Activated T-helper 2 cell treated with anti-CD3 and anti-CD28 coated beads, Interferon-gamma antibody, Interleukin-2, Interleukin-4, amounts not matched to agents 10 μg/mL and 5 μg/mL and 100 μg/mL, durations not matched to agents 14 hours and 24 hours and 36 hours (primary cell): ENCODE measurements around the gene CRTC3. TPM values are rescaled to one million over a fixed set of nuclear protein-coding genes. Genes with fewer than 3 reads are reported as not detected.

Source experiments
- DNase-seq: peaks from one replicate; pipeline ENCODE4 v3.0.0; 2021; ENCODE audit warnings: low spot score
- H3K27ac Mint-ChIP-seq: one replicate; pipeline ENCODE4 v1.8.0; 2021; ENCODE audit warnings: mixed read lengths
- H3K27me3 Mint-ChIP-seq: one replicate; pipeline ENCODE4 v1.8.0; 2021; ENCODE audit warnings: low read depth, mixed read lengths
- H3K36me3 Mint-ChIP-seq: one replicate; pipeline ENCODE4 v1.8.0; 2021; ENCODE audit warnings: low read depth, mixed read lengths
- H3K4me1 Mint-ChIP-seq: one replicate; pipeline ENCODE4 v1.8.0; 2021; ENCODE audit warnings: low read depth, mixed read lengths
- H3K4me3 Mint-ChIP-seq: one replicate; pipeline ENCODE4 v1.8.0; 2021; ENCODE audit warnings: low read depth, mild to moderate bottlenecking, moderate library complexity, mixed read lengths
- H3K9me3 Mint-ChIP-seq: one replicate; pipeline ENCODE4 v1.8.0; 2021; ENCODE audit warnings: mixed read lengths
- intact Hi-C: fragments of 100-400 bp; cut with micrococcal nuclease; formaldehyde crosslinking; loops from one replicate; pipeline ENCODE4 v1.15.1; 2023
- total RNA-seq: library from RNA; stranded (reverse); gene quantifications from 2 replicates; pipeline ENCODE4 v1.2.3, GENCODE V29; 2022

Gene CRTC3
- total RNA-seq, 1 donor from 2014 or later: 61.8 TPM

DNA sequence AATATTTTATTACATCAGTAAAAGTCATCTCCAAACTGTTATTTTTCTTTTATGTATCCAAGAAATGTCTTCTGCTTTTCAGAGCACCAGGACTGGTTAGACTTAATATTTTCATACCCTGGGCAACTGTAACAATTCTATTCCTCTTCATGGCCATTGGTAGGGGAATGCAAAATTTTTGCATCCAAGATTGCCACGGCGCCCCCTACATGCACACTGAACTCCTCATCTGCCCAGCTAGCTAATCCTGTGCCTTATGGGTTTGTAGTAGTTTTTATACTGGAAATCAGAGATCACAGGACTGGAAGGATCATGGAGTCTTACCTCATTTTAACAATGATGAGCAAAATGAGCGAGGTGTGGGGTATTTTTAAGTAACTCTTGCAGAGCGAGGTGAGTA is 74.2 kb downstream of the CRTC3 start:
- peak overlapping the region; percentile 25 for H3K27ac Mint-ChIP-seq
- DNase-seq: peak; percentile 30
- intact Hi-C loops: no loop called here
- no peaks in the 10 kb centered on the region for H3K9me3 Mint-ChIP-seq
- peaks cover 74% of the 10 kb centered on the region for H3K36me3 Mint-ChIP-seq
- H3K4me1 Mint-ChIP-seq: peaks cover 46% of the 10 kb centered on the region
- no peaks in the 10 kb centered on the region for H3K27me3 Mint-ChIP-seq
- no peak overlapping the region for H3K4me3 Mint-ChIP-seq

DNA sequence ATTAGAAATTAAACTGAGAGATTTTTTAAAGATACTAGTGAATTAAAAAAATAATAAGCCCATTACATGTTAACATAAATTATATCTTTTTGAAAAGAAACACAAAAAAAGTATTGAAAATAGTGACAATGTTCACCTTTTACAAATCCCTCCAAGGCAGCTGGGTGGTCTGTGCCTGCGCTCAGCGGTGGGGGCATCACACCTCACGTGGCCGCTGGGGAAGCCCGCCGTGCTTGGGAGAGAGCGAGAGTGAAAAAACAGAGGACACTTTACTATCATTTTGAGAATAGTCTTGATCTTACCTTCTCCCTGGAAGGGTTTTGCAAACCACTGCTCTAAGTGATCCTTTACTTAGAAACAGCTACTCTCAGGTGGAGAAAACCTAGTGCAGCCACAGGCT is 76.9 kb downstream of the CRTC3 start:
- Mint-ChIP-seq H3K27me3 (no peaks in the 10 kb centered on the region), H3K9me3 (no peaks in the 10 kb centered on the region), H3K4me3 (no peak overlapping the region), H3K36me3 (peaks cover 80% of the 10 kb centered on the region), H3K27ac (no peak overlapping the region), H3K4me1 (peaks cover 27% of the 10 kb centered on the region)
- DNase-seq: no peak
- intact Hi-C loops: no loop called here

DNA sequence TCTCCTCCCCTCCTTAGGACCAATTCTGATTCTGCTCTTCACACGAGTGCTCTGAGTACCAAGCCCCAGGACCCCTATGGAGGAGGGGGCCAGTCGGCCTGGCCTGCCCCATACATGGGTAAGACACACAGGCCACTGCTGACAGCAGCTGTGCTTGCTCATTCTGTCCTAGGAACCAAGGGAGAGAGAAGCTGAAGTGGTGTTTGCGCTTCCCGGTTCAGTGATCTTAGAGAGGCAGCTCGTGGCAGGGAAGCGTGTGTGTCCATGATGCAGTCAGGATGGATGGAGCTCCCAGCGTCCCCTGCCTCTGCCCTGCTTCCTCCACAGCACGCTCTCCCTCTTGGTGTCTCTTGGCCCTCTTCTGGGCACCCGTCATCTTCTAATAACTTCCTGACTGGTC is 77.6 kb downstream of the CRTC3 start:
- H3K9me3 Mint-ChIP-seq: no peaks in the 10 kb centered on the region
- H3K36me3 Mint-ChIP-seq: peaks cover 80% of the 10 kb centered on the region
- no peak overlapping the region for H3K4me3 Mint-ChIP-seq
- DNase-seq: no peak
- no peaks in the 10 kb centered on the region for H3K27me3 Mint-ChIP-seq
- intact Hi-C loops: no loop called here
- H3K27ac Mint-ChIP-seq: peak overlapping the region; percentile 11
- peaks cover 25% of the 10 kb centered on the region for H3K4me1 Mint-ChIP-seq

DNA sequence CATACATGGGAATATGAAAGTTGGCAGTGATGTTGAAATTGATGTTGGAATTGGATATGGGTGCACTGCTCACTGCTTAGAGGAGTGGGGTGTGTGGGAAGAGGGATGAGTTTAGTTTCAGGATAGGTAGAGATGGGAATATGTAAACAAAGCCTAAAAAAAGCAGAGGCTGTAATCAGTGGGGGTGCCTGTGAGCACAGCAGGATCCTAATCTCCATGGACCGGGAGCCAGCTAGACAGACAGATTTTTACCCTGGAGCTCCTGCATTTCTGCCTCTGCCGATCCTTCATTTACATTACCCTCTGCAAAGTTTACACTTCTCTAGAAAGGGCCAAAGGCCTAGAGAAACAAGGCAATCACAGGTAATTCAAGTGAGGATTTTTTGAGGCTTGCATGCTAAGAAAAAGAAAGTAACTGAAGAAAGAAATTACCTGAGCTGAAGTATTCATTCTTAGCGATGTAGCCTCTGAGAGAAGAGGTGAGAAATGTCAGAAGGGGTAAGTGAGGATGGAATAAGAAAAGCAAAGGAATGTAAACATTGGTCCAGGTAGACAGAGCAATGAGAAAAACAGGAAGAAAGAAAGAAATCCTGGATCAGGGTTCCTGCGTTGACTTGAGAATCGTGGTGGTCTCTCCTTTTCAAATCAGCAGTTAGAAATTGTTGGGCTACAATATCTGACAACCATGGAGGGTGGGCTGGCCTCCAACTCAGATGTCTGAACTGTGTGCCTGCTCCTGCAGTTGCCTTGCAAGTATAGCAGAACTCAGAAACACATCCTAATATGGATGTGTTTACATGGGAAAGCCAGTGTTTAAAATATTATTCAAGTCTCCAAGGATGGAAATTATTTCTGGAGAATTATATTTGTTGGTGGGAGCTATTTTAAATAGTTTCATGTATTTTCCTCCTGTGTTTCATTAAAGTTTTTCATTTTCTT is 79.8 kb downstream of the CRTC3 start:
- H3K27ac Mint-ChIP-seq: no peak overlapping the region
- H3K4me1 Mint-ChIP-seq: peaks cover 24% of the 10 kb centered on the region

DNA sequence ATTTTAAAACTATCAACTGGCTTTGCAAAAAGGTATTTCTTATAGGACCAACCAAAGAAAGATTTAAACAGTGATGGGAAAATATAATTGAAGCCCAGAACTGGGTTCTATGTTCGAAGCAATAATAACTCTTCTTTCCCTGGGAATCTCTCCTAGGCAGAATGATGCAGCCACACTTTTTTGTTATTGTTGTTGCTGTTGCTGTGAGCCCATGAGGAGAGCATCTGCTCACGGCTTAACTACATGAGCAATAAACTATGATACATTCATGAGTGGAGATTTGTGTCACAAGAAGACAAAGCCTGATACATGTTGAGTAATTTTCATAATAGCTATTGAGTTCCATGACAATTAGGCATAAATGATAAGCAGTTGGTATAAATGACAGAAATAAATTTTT is 80.5 kb downstream of the CRTC3 start:
- Mint-ChIP-seq H3K4me3 (no peak overlapping the region), H3K27me3 (no peaks in the 10 kb centered on the region), H3K9me3 (no peaks in the 10 kb centered on the region), H3K36me3 (peaks cover 74% of the 10 kb centered on the region), H3K4me1 (peaks cover 24% of the 10 kb centered on the region), H3K27ac (no peak overlapping the region)
- intact Hi-C loops: no loop called here
- no peak for DNase-seq

More for the DNA sequence above, 79.8 kb downstream of the CRTC3 start:
- no peak for DNase-seq
- no peaks in the 10 kb centered on the region for H3K9me3 Mint-ChIP-seq
- intact Hi-C loops: no loop called here
- no peak overlapping the region for H3K4me3 Mint-ChIP-seq
- H3K27me3 Mint-ChIP-seq: no peaks in the 10 kb centered on the region
- peaks cover 77% of the 10 kb centered on the region for H3K36me3 Mint-ChIP-seq

GRCh38 chr15:90611157-90611556 is 81.4 kb downstream of the CRTC3 start:
- Mint-ChIP-seq H3K4me1 (peaks cover 24% of the 10 kb centered on the region), H3K4me3 (no peak overlapping the region), H3K9me3 (no peaks in the 10 kb centered on the region), H3K27ac (no peak overlapping the region), H3K36me3 (peaks cover 73% of the 10 kb centered on the region), H3K27me3 (no peaks in the 10 kb centered on the region)
- DNase-seq: no peak
- intact Hi-C loops: no loop called here

DNA sequence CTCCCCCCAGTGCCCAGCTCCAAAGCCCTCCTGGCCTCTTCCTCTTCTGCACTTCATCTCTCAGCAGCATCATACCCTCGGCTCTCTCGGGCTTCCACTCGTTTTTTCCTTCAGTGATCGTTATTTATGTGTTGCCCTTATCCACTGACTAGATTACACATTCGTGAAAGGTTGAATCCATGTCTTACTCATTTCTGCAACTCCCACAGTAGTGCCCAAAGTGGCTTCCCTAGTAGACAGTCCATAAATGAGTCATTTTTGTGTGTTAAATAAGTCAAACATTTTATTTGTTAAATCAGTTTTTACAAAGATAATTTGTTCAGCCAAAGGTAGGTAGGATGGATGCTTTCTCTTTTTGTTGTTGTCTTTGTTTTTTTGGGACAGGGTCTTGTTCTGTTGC is 87.4 kb downstream of the CRTC3 start:
- peaks cover 52% of the 10 kb centered on the region for H3K4me1 Mint-ChIP-seq

GRCh38 chr15:90617668-90618097 is 88.0 kb downstream of the CRTC3 start:
- Mint-ChIP-seq H3K27me3 (no peaks in the 10 kb centered on the region), H3K4me3 (no peak overlapping the region), H3K4me1 (peaks cover 52% of the 10 kb centered on the region), H3K9me3 (no peaks in the 10 kb centered on the region), H3K27ac (peak overlapping the region; percentile 83), H3K36me3 (peaks cover 66% of the 10 kb centered on the region)
- intact Hi-C loops: loop anchor here (1.0 to 5.0 kb wide), 3 partner anchors 23 to 85 kb away; no protein-coding TSS in a partner anchor
- no peak for DNase-seq

More for the DNA sequence above, 87.4 kb downstream of the CRTC3 start:
- no peaks in the 10 kb centered on the region for H3K27me3 Mint-ChIP-seq
- H3K27ac Mint-ChIP-seq: peak overlapping the region; percentile 83
- no peak for DNase-seq
- intact Hi-C loops: loop anchor here (1.0 to 5.0 kb wide), 3 partner anchors 23 to 85 kb away; no protein-coding TSS in a partner anchor
- no peak overlapping the region for H3K4me3 Mint-ChIP-seq
- H3K9me3 Mint-ChIP-seq: no peaks in the 10 kb centered on the region
- peaks cover 69% of the 10 kb centered on the region for H3K36me3 Mint-ChIP-seq

GRCh38 chr15:90618330-90619125 is 88.8 kb downstream of the CRTC3 start:
- peaks cover 60% of the 10 kb centered on the region for H3K36me3 Mint-ChIP-seq

DNA sequence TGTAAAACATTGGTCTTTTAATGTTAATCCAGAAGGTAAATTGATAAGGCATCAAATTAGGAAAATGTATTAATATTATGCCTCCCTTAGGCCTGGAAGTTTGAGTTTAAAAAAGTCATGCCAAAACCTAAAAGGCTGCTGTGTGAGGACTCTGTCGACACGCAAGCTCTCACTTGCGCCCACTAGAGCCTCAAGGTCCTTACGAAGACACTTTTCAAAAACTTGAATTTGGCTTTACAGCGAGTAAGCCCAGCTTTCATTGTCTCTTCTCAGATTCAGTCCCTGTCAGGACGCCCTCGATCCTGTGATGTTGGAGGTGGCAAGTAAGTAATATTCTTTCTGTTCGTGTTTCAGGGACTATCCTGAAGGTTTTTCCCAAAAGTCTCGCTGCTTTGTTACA is 89.7 kb downstream of the CRTC3 start:
- peaks cover 43% of the 10 kb centered on the region for H3K4me1 Mint-ChIP-seq
- no peak for DNase-seq
- peak overlapping the region; percentile 62 for H3K4me3 Mint-ChIP-seq
- H3K9me3 Mint-ChIP-seq: no peaks in the 10 kb centered on the region
- intact Hi-C loops: loop anchor here (5.0 kb wide), 2 partner anchors 47 to 87 kb away; no protein-coding TSS in a partner anchor
- H3K36me3 Mint-ChIP-seq: peaks cover 52% of the 10 kb centered on the region
- peak overlapping the region; percentile 62 for H3K27ac Mint-ChIP-seq
- no peaks in the 10 kb centered on the region for H3K27me3 Mint-ChIP-seq

More at GRCh38 chr15:90618330-90619125, 88.8 kb downstream of the CRTC3 start:
- intact Hi-C loops: loop anchor here (5.0 kb wide), 2 partner anchors 46 to 86 kb away; no protein-coding TSS in a partner anchor
- H3K9me3 Mint-ChIP-seq: no peaks in the 10 kb centered on the region
- H3K27ac Mint-ChIP-seq: peak overlapping the region; percentile 60
- H3K4me1 Mint-ChIP-seq: peaks cover 50% of the 10 kb centered on the region
- no peak overlapping the region for H3K4me3 Mint-ChIP-seq
- no peaks in the 10 kb centered on the region for H3K27me3 Mint-ChIP-seq
- no peak for DNase-seq

DNA sequence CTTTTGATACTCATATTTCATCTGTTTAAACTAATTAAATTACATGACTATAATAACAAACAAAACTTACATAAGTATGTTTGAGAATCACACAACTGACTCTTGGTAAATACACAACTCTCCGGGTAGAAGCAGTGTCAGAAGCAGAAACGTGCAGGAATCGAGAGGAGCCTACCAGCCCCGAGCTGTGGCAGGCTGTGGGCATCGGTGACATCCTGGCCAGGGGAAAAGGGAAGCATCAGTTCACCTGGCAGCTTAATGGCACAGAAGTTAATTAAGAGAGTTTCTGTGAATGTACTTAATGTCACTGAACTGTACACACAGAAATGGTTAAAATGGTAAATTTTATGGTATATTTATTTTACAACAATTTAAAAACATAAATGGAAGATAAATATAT is 90.2 kb downstream of the CRTC3 start:
- Mint-ChIP-seq H3K36me3 (peaks cover 50% of the 10 kb centered on the region), H3K27ac (peak overlapping the region; percentile 62), H3K4me1 (peaks cover 41% of the 10 kb centered on the region), H3K9me3 (no peaks in the 10 kb centered on the region), H3K27me3 (no peaks in the 10 kb centered on the region), H3K4me3 (peak overlapping the region; percentile 62)
- DNase-seq: no peak
- intact Hi-C loops: loop anchor here (5.0 kb wide), 2 partner anchors 48 to 88 kb away; no protein-coding TSS in a partner anchor

GRCh38 chr15:90620379-90621067 is 90.8 kb downstream of the CRTC3 start:
- intact Hi-C loops: no loop called here
- peak; percentile 41 for DNase-seq
- peaks cover 46% of the 10 kb centered on the region for H3K36me3 Mint-ChIP-seq
- H3K27me3 Mint-ChIP-seq: no peaks in the 10 kb centered on the region
- peaks cover 40% of the 10 kb centered on the region for H3K4me1 Mint-ChIP-seq
- H3K27ac Mint-ChIP-seq: peak overlapping the region; percentile 58
- no peak overlapping the region for H3K4me3 Mint-ChIP-seq
- no peaks in the 10 kb centered on the region for H3K9me3 Mint-ChIP-seq
